ENCODE measurements around the gene SYNGR2. TPM values are rescaled to one million over a fixed set of nuclear protein-coding genes. Genes with fewer than 3 reads are reported as not detected.

Gene SYNGR2
- total RNA-seq, 1 experiment from 2014 or later = 169 TPM

DNA sequence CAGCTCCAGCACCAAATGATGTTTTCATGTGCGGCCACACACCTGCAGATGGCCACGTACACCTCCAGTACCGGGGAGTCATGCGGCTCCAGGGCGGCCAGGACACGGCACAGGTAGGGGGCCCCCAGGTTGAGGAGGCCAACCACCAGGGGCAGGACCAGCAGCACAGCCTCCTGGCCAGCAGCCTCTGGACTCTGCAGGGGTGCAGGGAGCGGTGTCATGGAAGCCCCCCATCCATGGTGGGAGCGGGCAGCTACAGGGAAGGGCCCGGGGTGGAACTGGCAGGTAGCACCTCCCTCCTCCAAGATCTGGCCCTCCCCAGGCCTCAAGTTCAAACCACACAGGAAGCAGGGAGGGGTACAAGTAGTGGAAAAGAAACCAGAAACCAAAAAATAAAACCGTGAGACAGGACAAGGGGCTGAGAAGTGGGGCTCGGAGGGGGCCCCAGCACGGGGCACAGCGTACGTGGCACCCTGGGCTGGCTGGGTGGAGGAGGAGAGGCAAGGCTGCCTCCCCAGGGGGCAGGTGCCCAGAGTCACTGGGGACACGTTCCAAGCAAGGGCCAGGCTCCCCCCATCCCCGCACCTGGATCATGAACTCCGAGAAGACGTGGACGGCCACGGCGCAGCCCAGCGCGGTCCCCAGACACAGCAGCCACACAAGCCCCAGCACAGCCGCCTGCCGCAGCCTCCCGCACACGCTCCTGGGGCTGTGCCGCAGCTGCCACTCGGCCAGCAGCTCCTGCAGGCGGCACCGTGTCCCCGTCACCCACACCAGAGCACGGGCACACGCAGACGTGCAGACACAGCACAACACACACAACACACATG lies 47.2 kb upstream of the SYNGR2 start:
- no TSS peak for BruUV-seq (replicated peaks)
- H3K4me3 Mint-ChIP-seq (ENCODE audit: unreplicated experiment) = no peak overlapping the region
- no peak for DNase-seq
- H3K4me3 ChIP-seq (ENCODE audit: low read depth, low read length) = no peak overlapping the region
- H3K27me3 Mint-ChIP-seq (ENCODE audit: insufficient read depth, unreplicated experiment) = no peaks in the 10 kb centered on the region
- peaks cover 22% of the 10 kb centered on the region for H3K36me3 Mint-ChIP-seq (ENCODE audit: insufficient read depth, unreplicated experiment)
- no peaks in the 10 kb centered on the region for H3K27me3 ChIP-seq (replicated peaks; ENCODE audit: control insufficient read depth, insufficient read depth, low read length)
- H3K9me3 ChIP-seq = no peaks in the 10 kb centered on the region
- intact Hi-C loops (cut with micrococcal nuclease; ENCODE audit: unreplicated experiment) = no loop called here
- no peaks in the 10 kb centered on the region for H3K4me1 ChIP-seq
- H3K9me3 Mint-ChIP-seq (ENCODE audit: unreplicated experiment) = no peaks in the 10 kb centered on the region
- TF ChIP-seq, protein P1, sequence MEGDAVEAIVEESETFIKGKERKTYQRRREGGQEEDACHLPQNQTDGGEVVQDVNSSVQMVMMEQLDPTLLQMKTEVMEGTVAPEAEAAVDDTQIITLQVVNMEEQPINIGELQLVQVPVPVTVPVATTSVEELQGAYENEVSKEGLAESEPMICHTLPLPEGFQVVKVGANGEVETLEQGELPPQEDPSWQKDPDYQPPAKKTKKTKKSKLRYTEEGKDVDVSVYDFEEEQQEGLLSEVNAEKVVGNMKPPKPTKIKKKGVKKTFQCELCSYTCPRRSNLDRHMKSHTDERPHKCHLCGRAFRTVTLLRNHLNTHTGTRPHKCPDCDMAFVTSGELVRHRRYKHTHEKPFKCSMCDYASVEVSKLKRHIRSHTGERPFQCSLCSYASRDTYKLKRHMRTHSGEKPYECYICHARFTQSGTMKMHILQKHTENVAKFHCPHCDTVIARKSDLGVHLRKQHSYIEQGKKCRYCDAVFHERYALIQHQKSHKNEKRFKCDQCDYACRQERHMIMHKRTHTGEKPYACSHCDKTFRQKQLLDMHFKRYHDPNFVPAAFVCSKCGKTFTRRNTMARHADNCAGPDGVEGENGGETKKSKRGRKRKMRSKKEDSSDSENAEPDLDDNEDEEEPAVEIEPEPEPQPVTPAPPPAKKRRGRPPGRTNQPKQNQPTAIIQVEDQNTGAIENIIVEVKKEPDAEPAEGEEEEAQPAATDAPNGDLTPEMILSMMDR (IDR thresholded peaks at IDR 0.05; ENCODE audit: insufficient read depth in 1 of 2, low read depth in 1 of 2, low read length in 1 of 2, severe bottlenecking in 1 of 2, unreplicated experiment in 1 of 2) = no peak
- ChIA-PET POLR2A (interaction anchor here (0.6 kb wide), 1 partner anchor 19 kb away, joined by 4 read pairs; no protein-coding TSS in a partner anchor), CTCF (no interaction called here)
- no peaks in the 10 kb centered on the region for H3K4me1 Mint-ChIP-seq (ENCODE audit: low read depth, unreplicated experiment)
- no peak overlapping the region for H3K27ac Mint-ChIP-seq (ENCODE audit: unreplicated experiment)
- peaks cover 5% of the 10 kb centered on the region; the same call in 1 of the 2 replicates for H3K36me3 ChIP-seq (ENCODE audit: control insufficient read depth, insufficient read depth, low read length)

DNA sequence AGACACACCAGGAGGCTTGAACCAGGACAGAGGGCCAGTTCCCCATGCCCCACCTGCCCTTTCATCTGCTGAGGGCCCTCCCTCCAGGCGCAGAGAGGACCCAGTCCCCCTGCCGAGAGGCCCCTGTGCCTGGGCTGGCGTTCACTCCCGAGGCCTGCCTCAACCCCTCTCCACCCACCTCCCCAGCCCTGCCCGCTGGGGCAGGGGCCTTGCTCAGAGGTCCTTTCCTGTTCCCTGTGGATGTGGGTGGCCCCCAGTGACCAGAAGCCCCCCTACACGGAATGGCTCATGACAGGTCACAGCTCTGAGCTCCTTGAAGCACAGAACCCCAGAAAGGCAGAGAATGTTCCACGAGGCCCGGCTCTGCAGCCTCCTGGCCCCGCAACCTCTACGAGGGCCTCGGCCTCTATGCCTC lies 46.6 kb upstream of the SYNGR2 start:
- Histone ChIP-seq H3K36me3 (ENCODE audit: control insufficient read depth, insufficient read depth, low read length) (peaks cover 5% of the 10 kb centered on the region; the same call in 1 of the 2 replicates), H3K4me1 (0 out of 2 replicates have a peak, but pooled peaks cover 6% of the 10 kb centered on the region), H3K4me3 (ENCODE audit: low read depth, low read length) (no peak overlapping the region), H3K9me3 (no peaks in the 10 kb centered on the region), H3K27me3 (replicated peaks; ENCODE audit: control insufficient read depth, insufficient read depth, low read length) (no peaks in the 10 kb centered on the region)
- Mint-ChIP-seq H3K4me3 (ENCODE audit: unreplicated experiment) (no peak overlapping the region), H3K4me1 (ENCODE audit: low read depth, unreplicated experiment) (no peaks in the 10 kb centered on the region), H3K27ac (ENCODE audit: unreplicated experiment) (no peak overlapping the region), H3K36me3 (ENCODE audit: insufficient read depth, unreplicated experiment) (peaks cover 22% of the 10 kb centered on the region), H3K9me3 (ENCODE audit: unreplicated experiment) (no peaks in the 10 kb centered on the region), H3K27me3 (ENCODE audit: insufficient read depth, unreplicated experiment) (no peaks in the 10 kb centered on the region)
- BruUV-seq (replicated peaks) = no TSS peak
- intact Hi-C loops (cut with micrococcal nuclease; ENCODE audit: unreplicated experiment) = no loop called here
- TF ChIP-seq, protein P1 (IDR thresholded peaks at IDR 0.05; ENCODE audit: insufficient read depth in 1 of 2, low read depth in 1 of 2, low read length in 1 of 2, severe bottlenecking in 1 of 2, unreplicated experiment in 1 of 2) = no peak
- ChIA-PET POLR2A (no interaction called here), CTCF (no interaction called here)
- no peak for DNase-seq

DNA sequence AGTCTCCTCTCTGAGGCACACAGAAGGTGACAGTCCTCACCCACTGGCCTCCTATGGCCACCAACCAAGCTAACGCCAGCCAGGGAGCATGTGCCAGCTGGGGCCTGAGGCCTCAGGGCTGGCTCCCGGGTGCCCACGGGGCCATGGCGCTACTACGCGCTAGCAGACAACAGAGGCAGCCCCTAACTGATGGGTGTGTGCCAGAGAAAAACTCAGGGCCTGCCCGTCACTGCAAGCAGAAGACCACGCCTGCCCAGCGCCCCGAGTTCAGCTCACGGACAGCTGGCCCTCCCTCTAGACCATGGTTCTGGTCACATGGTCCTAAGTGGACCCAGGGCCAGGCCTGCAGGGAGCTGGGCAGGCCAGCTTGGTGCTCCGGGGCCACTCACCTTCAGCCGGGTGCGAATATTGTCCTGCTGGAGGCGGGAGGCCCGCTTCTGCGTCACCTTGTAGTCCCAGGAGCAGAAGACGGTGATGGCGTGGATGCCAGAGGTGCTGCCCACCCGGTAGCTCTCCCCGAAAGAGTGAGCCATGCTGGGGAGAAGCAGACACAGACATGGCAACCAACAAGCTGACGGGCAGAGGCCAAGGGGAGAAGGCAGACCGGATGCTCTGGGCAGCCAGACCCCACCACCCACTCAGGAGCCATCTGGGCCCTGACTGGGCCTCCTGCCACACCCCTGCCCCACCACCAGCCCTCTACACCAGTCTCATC lies 46.0 kb upstream of the SYNGR2 start:
- Mint-ChIP-seq H3K4me1 (ENCODE audit: low read depth, unreplicated experiment) (no peaks in the 10 kb centered on the region), H3K4me3 (ENCODE audit: unreplicated experiment) (no peak overlapping the region), H3K9me3 (ENCODE audit: unreplicated experiment) (no peaks in the 10 kb centered on the region), H3K36me3 (ENCODE audit: insufficient read depth, unreplicated experiment) (peaks cover 22% of the 10 kb centered on the region), H3K27me3 (ENCODE audit: insufficient read depth, unreplicated experiment) (no peaks in the 10 kb centered on the region), H3K27ac (ENCODE audit: unreplicated experiment) (no peak overlapping the region)
- H3K9me3 ChIP-seq = no peaks in the 10 kb centered on the region
- ChIA-PET POLR2A (no interaction called here), CTCF (no interaction called here)
- H3K4me1 ChIP-seq = peaks cover 11% of the 10 kb centered on the region
- TF ChIP-seq, protein P1 (IDR thresholded peaks at IDR 0.05; ENCODE audit: insufficient read depth in 1 of 2, low read depth in 1 of 2, low read length in 1 of 2, severe bottlenecking in 1 of 2, unreplicated experiment in 1 of 2) = no peak
- H3K36me3 ChIP-seq (ENCODE audit: control insufficient read depth, insufficient read depth, low read length) = peaks cover 5% of the 10 kb centered on the region; the same call in 1 of the 2 replicates
- intact Hi-C loops (cut with micrococcal nuclease; ENCODE audit: unreplicated experiment) = no loop called here
- no peak for DNase-seq
- no peaks in the 10 kb centered on the region for H3K27me3 ChIP-seq (replicated peaks; ENCODE audit: control insufficient read depth, insufficient read depth, low read length)
- H3K4me3 ChIP-seq (ENCODE audit: low read depth, low read length) = no peak overlapping the region
- no TSS peak for BruUV-seq (replicated peaks)
